K562 (cell line): ENCODE measurements around the gene CTSD. TPM values are rescaled to one million over a fixed set of nuclear protein-coding genes. Genes with fewer than 3 reads are reported as not detected.

Source experiments
- ATAC-seq: fragments of 200-7000 bp; cut with Tn5 transposase; 3 replicates; pipeline ENCODE4 v1.9.1; 2020; ENCODE audit warnings: moderate library complexity
- BruUV-seq: library from RNA; stranded (reverse); fragments of 400-500 nt; replicated peaks from 2 replicates; lab custom pipeline; 2021; lab: Mats Ljungman, UMichigan
- CTCF ChIA-PET: fragments of 300-600 bp; formaldehyde crosslinking; extraction: SDS; loops from one replicate; lab custom pipeline; 2021; ENCODE audit warnings: low intra/inter-chr PET ratio; lab: Yijun Ruan, JAX
- POLR2A ChIA-PET: fragments of 300-600, 350-650 bp; sonication (Branson Sonifier 250); formaldehyde crosslinking; extraction: SDS; loops from one replicate; lab custom pipeline; 2021; ENCODE audit warnings: antibody characterized with exemption, inconsistent platforms; lab: Yijun Ruan, JAX
- DNase-seq, 4 experiments: peaks; one replicate each; pipeline versions ENCODE4 v3.0.0 to v3.0.0-alpha.2; 2011 to 2018; ENCODE audit warnings: low spot score in 3 of 4, mixed read lengths in 3 of 4; ENCODE audit errors: extremely low read depth in 1 of 4
- FAIRE-seq: peaks from 2 replicates; lab custom pipeline; 2011; peaks lifted over from hg19 to GRCh38; lab: Jason Lieb, UNC
- H2AFZ ChIP-seq: 2 replicates; pipeline ENCODE4 v1.6.0; 2011; ENCODE audit warnings: low read depth, low read length, control low read depth, inconsistent platforms
- H3K27ac ChIP-seq: fragments of 200-600 bp; 3 replicates; pipeline ENCODE4 v1.8.0; 2011; ENCODE audit warnings: low read depth, mild to moderate bottlenecking, control low read depth, inconsistent platforms, low read length, moderate library complexity, mixed read lengths; ENCODE audit errors: extremely low read depth
- H3K27me3 ChIP-seq, 2 experiments: fragments of 300-600 bp in 1 of 2; 2 replicates in 1 of 2; 3 replicates in 1 of 2; pipeline versions ENCODE4 v1.6.0 to v1.8.0; 2011; ENCODE audit warnings: inconsistent platforms in 2 of 2, low read length in 2 of 2, mild to moderate bottlenecking in 1 of 2, mixed read lengths in 1 of 2, moderate library complexity in 1 of 2; ENCODE audit not compliant: control insufficient read depth in 2 of 2, insufficient read depth in 2 of 2
- H3K36me3 ChIP-seq: fragments of 300-600 bp; 3 replicates; pipeline ENCODE4 v1.8.0; 2011; ENCODE audit warnings: mild to moderate bottlenecking, low read length, inconsistent platforms; ENCODE audit not compliant: control insufficient read depth, insufficient read depth
- H3K4me1 ChIP-seq, 2 experiments: fragments of 200-600 bp in 1 of 2; replicated peaks in 1 of 2; 2 replicates in 1 of 2; 3 replicates in 1 of 2; pipeline versions ENCODE4 v1.5.1 to v1.8.0; 2011; ENCODE audit warnings: inconsistent platforms in 2 of 2, low read length in 2 of 2, mild to moderate bottlenecking in 1 of 2, mixed read lengths in 1 of 2, moderate library complexity in 1 of 2; ENCODE audit not compliant: control insufficient read depth in 2 of 2, insufficient read depth in 2 of 2
- H3K4me2 ChIP-seq: 2 replicates; pipeline ENCODE4 v1.6.1; 2011; ENCODE audit warnings: low read length, control low read depth, inconsistent platforms, mixed read lengths; ENCODE audit not compliant: insufficient read depth
- H3K4me3 ChIP-seq: fragments of 200-600 bp; sonication (generic), shearing (Covaris generic); 2 replicates; pipeline ENCODE4 v1.5.1; 2016; ENCODE audit warnings: control low read depth, inconsistent platforms
- H3K79me2 ChIP-seq: fragments of 200-600 bp; 3 replicates; pipeline ENCODE4 v1.8.0; 2011; ENCODE audit warnings: low read length, inconsistent platforms; ENCODE audit not compliant: control insufficient read depth, insufficient read depth
- H3K9ac ChIP-seq, 2 experiments: 2 replicates each; pipeline versions ENCODE4 v1.6.0 to v1.6.1; 2011; ENCODE audit warnings: low read depth in 2 of 2, low read length in 2 of 2, control low read depth in 1 of 2, inconsistent platforms in 1 of 2, mild to moderate bottlenecking in 1 of 2, mixed read lengths in 1 of 2; ENCODE audit not compliant: insufficient read depth in 1 of 2
- H3K9me1 ChIP-seq: one replicate; pipeline ENCODE4 v1.6.0; 2011; ENCODE audit warnings: inconsistent platforms, mild to moderate bottlenecking, low read length, moderate library complexity; ENCODE audit not compliant: control insufficient read depth, insufficient read depth
- H3K9me3 ChIP-seq: replicated peaks from 2 replicates; pipeline ENCODE4 v1.5.1; 2011; ENCODE audit warnings: low read depth, low read length, inconsistent platforms; ENCODE audit not compliant: control insufficient read depth, insufficient read depth
- H4K20me1 ChIP-seq: replicated peaks from 2 replicates; pipeline ENCODE4 v1.6.1; 2011; ENCODE audit warnings: low read length, inconsistent platforms, mixed read lengths; ENCODE audit not compliant: control insufficient read depth, insufficient read depth
- POU5F1 ChIP-seq: fragments of 150-350 bp; IDR thresholded peaks from 2 replicates; pipeline ENCODE4 v1.6.1; 2014; ENCODE audit warnings: borderline replicate concordance, low read length, low read depth, mild to moderate bottlenecking; ENCODE audit not compliant: partially characterized antibody
- PREB ChIP-seq: sonication (generic); formaldehyde crosslinking; IDR thresholded peaks from 2 replicates; pipeline ENCODE4 v1.8.1; 2023; ENCODE audit warnings: mild to moderate bottlenecking, missing genetic modification reagents
- ZBTB7A ChIP-seq: IDR thresholded peaks from 2 replicates; pipeline ENCODE4 v1.6.1; 2011; ENCODE audit warnings: low read depth, mild to moderate bottlenecking, low read length, moderate library complexity, borderline replicate concordance; ENCODE audit not compliant: control insufficient read depth
- ZNF12 ChIP-seq: sonication (generic); formaldehyde crosslinking; IDR thresholded peaks from 2 replicates; pipeline ENCODE4 v1.4.0; 2020; ENCODE audit warnings: mild to moderate bottlenecking, missing genetic modification reagents
- WGBS: fragments of 100-300 bp; shearing (Covaris generic); methylation state at CpG from one replicate; pipeline ENCODE4 v1.1.6; 2016; ENCODE audit warnings: low coverage, mixed read lengths; ENCODE audit not compliant: insufficient coverage; ENCODE audit errors: missing lambda C conversion rate; 5-methylcytosine and 5-hydroxymethylcytosine counted together
- in situ Hi-C: fragments of 300-500 bp; cut with MboI; formaldehyde crosslinking; loops from 4 replicates; pipeline ENCODE4 v1.15.0; 2018; ENCODE audit warnings: inconsistent platforms, mixed read lengths
- intact Hi-C: fragments of 100-400 bp; cut with micrococcal nuclease; formaldehyde crosslinking; loops from 2 replicates; pipeline ENCODE4 v1.14.2; 2022
- polyA plus RNA-seq, 8 experiments: library from polyadenylated mRNA; depleted of rRNA in 4 of 8; stranded (reverse) in 5 of 8; unstranded in 3 of 8; fragments of >200 nt; fragmentation: Nextera tagmentation in 2 of 8; fragmentation: Illumina TruSeq in 1 of 8; extraction: Ambion mirVana in 2 of 8; extraction: Trizol in 1 of 8; gene quantifications; 2 replicates each; pipeline versions ENCODE4 v1.2.1 to v1.2.3, GENCODE V29; 2011 to 2014; ENCODE audit warnings: inconsistent platforms in 1 of 8, missing spikeins in 1 of 8
- total RNA-seq, 7 experiments: library from RNA; depleted of rRNA in 6 of 7; stranded (reverse); fragments of >200 nt in 6 of 7; fragmentation: Illumina TruSeq in 2 of 7; extraction: Trizol in 2 of 7; gene quantifications; 2 replicates each; pipeline versions ENCODE4 v1.2.1 to v1.2.3, GENCODE V29; 2011 to 2021; ENCODE audit warnings: low replicate concordance in 1 of 7

CTSD gene
- total and polyA plus RNA-seq, 9 of the 15 experiments (the other 6 are each of a cell fraction or from before 2014, with no cell fraction given) = 1.0 to 112 (median 40.9) TPM

DNA sequence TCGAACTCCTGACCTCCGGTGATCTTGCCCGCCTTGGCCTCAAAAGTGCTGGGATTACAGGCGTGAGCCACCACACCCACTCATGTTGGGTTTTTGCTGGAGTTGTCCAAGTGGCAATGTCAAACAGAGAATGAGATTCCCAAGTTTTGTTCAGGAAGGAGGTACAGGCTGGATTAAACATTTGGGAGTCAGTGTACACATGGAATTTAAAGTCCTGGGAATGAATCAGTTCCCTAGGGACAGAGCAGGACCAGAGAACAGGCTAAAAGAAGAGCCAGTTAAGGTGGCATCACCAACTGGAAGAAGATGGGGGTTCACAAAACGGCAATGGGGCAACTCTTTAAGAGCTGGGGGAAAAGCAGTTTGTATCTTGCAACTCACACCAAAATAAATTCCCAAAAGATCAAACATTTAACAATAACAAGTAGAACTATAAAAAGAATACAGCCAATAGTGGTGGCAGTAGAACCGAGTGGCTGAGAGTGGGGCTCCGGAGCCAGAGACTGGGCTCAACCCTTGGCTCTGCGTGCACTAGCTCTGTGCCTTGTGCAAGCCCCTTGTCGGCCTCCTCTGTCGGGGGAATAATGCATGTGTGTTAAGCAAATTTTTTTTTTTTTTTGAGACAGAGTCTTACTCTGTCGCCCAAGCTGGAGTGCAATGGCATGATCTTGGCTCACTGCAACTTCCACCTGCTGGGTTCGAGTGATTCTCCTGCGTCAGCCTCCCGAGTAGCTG, 33.8 kb upstream of the CTSD start:
- ATAC-seq = no peak
- FAIRE-seq = no peak
- TF ChIP-seq ZNF12 (no peak), ZBTB7A (no peak), PREB (no peak), POU5F1 (no peak)
- WGBS = 3% methylated on average over 13 of the region's 14 CpGs
- Histone ChIP-seq H3K9ac (no peak overlapping the region), H3K4me1 (no peaks in the 10 kb centered on the region), H3K4me3 (no peak overlapping the region), H3K27ac (no peak overlapping the region), H3K27me3 (peaks cover 38 to 39% of the 10 kb centered on the region in 2 experiments), H3K9me1 (no peaks in the 10 kb centered on the region), H3K4me2 (no peak overlapping the region), H2AFZ (no peak overlapping the region), H4K20me1 (no peaks in the 10 kb centered on the region; the same call in 1 of the 2 replicates), H3K36me3 (no peaks in the 10 kb centered on the region), H3K9me3 (no peaks in the 10 kb centered on the region), H3K79me2 (no peaks in the 10 kb centered on the region)
- ChIA-PET CTCF (no interaction called here), POLR2A (interaction anchor here (0.6 to 0.7 kb wide), 2 partner anchors 32 to 169 kb away, joined by 3 read pairs; no protein-coding TSS in a partner anchor)
- intact Hi-C loops (no loop called here), in situ Hi-C loops (no loop called here)
- DNase-seq = no peak
- no TSS peak for BruUV-seq
